ENCODE results near the gene DPYD. TPM values are rescaled to one million over a fixed set of nuclear protein-coding genes. Genes with fewer than 3 reads are reported as not detected.

DPYD gene
- total RNA-seq, 2 experiments from 2014 or later, result 34.4 to 35.9 TPM

GRCh38 chr1:97136996-97137395, 783.8 kb downstream of the DPYD start:
- Histone ChIP-seq H3K27me3 (ENCODE audit: control insufficient read depth in 1 of 2, insufficient read depth in 2 of 2, low read length in 2 of 2) (no peaks in the 10 kb centered on the region), H3K4me3 (ENCODE audit: low read length) (no peak overlapping the region), H3K4me1 (ENCODE audit: insufficient read depth, low read length) (no peaks in the 10 kb centered on the region), H3K27ac (ENCODE audit: low read depth in 1 of 2, low read length in 2 of 2) (no peak overlapping the region), H3K9me3 (ENCODE audit: control insufficient read depth in 1 of 2, insufficient read depth in 1 of 2, low read length in 2 of 2) (no peaks in the 10 kb centered on the region), H3K36me3 (ENCODE audit: insufficient read depth, low read length) (no peaks in the 10 kb centered on the region)
- DNase-seq (no peak), ATAC-seq (ENCODE audit: poor library complexity) (no peak)
- no peak for TF ChIP-seq CTCF (IDR thresholded peaks at IDR 0.05)
- intact Hi-C loops (cut with DNase I, micrococcal nuclease), result no loop called here
- Mint-ChIP-seq H3K36me3 (ENCODE audit: low read depth) (peaks cover 10% of the 10 kb centered on the region), H3K27me3 (no peaks in the 10 kb centered on the region), H3K4me3 (no peak overlapping the region), H3K4me1 (ENCODE audit: low read depth) (no peaks in the 10 kb centered on the region), H3K27ac (no peak overlapping the region), H3K9me3 (no peaks in the 10 kb centered on the region)
- CTCF ChIA-PET, result no interaction called here
- POLR2A ChIA-PET, result no interaction called here

- Mint-ChIP-seq H3K27me3 (no peaks in the 10 kb centered on the region), H3K4me1 (ENCODE audit: low read depth) (no peaks in the 10 kb centered on the region), H3K9me3 (no peaks in the 10 kb centered on the region), H3K36me3 (ENCODE audit: low read depth) (peaks cover 19% of the 10 kb centered on the region), H3K27ac (no peak overlapping the region), H3K4me3 (no peak overlapping the region)
- H3K4me1 ChIP-seq (ENCODE audit: insufficient read depth, low read length), result no peaks in the 10 kb centered on the region
- H3K27ac ChIP-seq (ENCODE audit: low read depth in 1 of 2, low read length in 2 of 2), result no peak overlapping the region
- no peaks in the 10 kb centered on the region for H3K27me3 ChIP-seq (ENCODE audit: control insufficient read depth in 1 of 2, insufficient read depth in 2 of 2, low read length in 2 of 2)
- ChIA-PET POLR2A (no interaction called here), CTCF (no interaction called here)
- H3K9me3 ChIP-seq (ENCODE audit: control insufficient read depth in 1 of 2, insufficient read depth in 1 of 2, low read length in 2 of 2), result no peaks in the 10 kb centered on the region
- TF ChIP-seq CTCF (IDR thresholded peaks at IDR 0.05), result no peak
- no peaks in the 10 kb centered on the region for H3K36me3 ChIP-seq (ENCODE audit: insufficient read depth, low read length)
- H3K4me3 ChIP-seq (ENCODE audit: low read length), result no peak overlapping the region
- no peak for DNase-seq
- intact Hi-C loops (cut with DNase I, micrococcal nuclease), result no loop called here
- no peak for ATAC-seq (ENCODE audit: poor library complexity)
These were observed 784.9 kb downstream of the DPYD start for GRCh38 chr1:97135972-97136371.

- H3K27me3 ChIP-seq (ENCODE audit: control insufficient read depth in 1 of 2, insufficient read depth in 2 of 2, low read length in 2 of 2), result no peaks in the 10 kb centered on the region
- no peak for ATAC-seq (ENCODE audit: poor library complexity)
- no peak overlapping the region for H3K4me3 ChIP-seq (ENCODE audit: low read length)
- Mint-ChIP-seq H3K9me3 (no peaks in the 10 kb centered on the region), H3K4me3 (no peak overlapping the region), H3K27me3 (no peaks in the 10 kb centered on the region), H3K27ac (no peak overlapping the region), H3K36me3 (ENCODE audit: low read depth) (peaks cover 32% of the 10 kb centered on the region), H3K4me1 (ENCODE audit: low read depth) (no peaks in the 10 kb centered on the region)
- no peak for TF ChIP-seq CTCF (IDR thresholded peaks at IDR 0.05)
- H3K27ac ChIP-seq (ENCODE audit: low read depth in 1 of 2, low read length in 2 of 2), result no peak overlapping the region
- intact Hi-C loops (cut with DNase I, micrococcal nuclease), result no loop called here
- H3K9me3 ChIP-seq (ENCODE audit: control insufficient read depth in 1 of 2, insufficient read depth in 1 of 2, low read length in 2 of 2), result no peaks in the 10 kb centered on the region
- no peak for DNase-seq
- H3K36me3 ChIP-seq (ENCODE audit: insufficient read depth, low read length), result no peaks in the 10 kb centered on the region
- H3K4me1 ChIP-seq (ENCODE audit: insufficient read depth, low read length), result no peaks in the 10 kb centered on the region
- ChIA-PET POLR2A (no interaction called here), CTCF (interaction anchor here (1.2 kb wide), 1 partner anchor 14 kb away, joined by 4 read pairs; no protein-coding TSS in a partner anchor)
These were observed 792.4 kb downstream of the DPYD start for GRCh38 chr1:97128426-97128825.

Data from CD4-positive, alpha-beta T cell (primary cell).